ENCODE results near the gene EML4.

EML4 gene

GRCh38 chr2:42161444-42161843 lies 7.7 kb upstream of the EML4 start:
- no peak for TF ChIP-seq CTCF (IDR thresholded peaks at IDR 0.05; ENCODE audit: extremely low read depth, missing control alignments)
- no peak for DNase-seq (ENCODE audit: low spot score)

- no peak for DNase-seq (ENCODE audit: low spot score)
- TF ChIP-seq CTCF (IDR thresholded peaks at IDR 0.05; ENCODE audit: extremely low read depth, missing control alignments) = no peak
Observed at GRCh38 chr2:42163444-42164045, 5.6 kb upstream of the EML4 start.

- no peak for DNase-seq (ENCODE audit: low spot score)
- no peak for TF ChIP-seq CTCF (IDR thresholded peaks at IDR 0.05; ENCODE audit: extremely low read depth, missing control alignments)
Observed at GRCh38 chr2:42164046-42164445, 5.1 kb upstream of the EML4 start.

GRCh38 chr2:42164971-42165370 lies 4.2 kb upstream of the EML4 start:
- TF ChIP-seq CTCF (IDR thresholded peaks at IDR 0.05; ENCODE audit: extremely low read depth, missing control alignments) = no peak
- no peak for DNase-seq (ENCODE audit: low spot score)

GRCh38 chr2:42167458-42167857 lies 1.7 kb upstream of the EML4 start:
- no peak for DNase-seq (ENCODE audit: low spot score)
- TF ChIP-seq CTCF (IDR thresholded peaks at IDR 0.05; ENCODE audit: extremely low read depth, missing control alignments) = no peak

- no peak for DNase-seq (ENCODE audit: low spot score)
- no peak for TF ChIP-seq CTCF (IDR thresholded peaks at IDR 0.05; ENCODE audit: extremely low read depth, missing control alignments)
Observed at GRCh38 chr2:42168459-42169099, 574 bp upstream of the EML4 start.

GRCh38 chr2:42169874-42170521 lies 845 bp downstream of the EML4 start:
- peak; percentile 61 for DNase-seq (ENCODE audit: low spot score)
- TF ChIP-seq CTCF (IDR thresholded peaks at IDR 0.05; ENCODE audit: extremely low read depth, missing control alignments) = no peak

All from GM20000 (cell line).